GM10266 (cell line): Measurements from ENCODE around the gene CYP27B1.

ENCODE experiments used
- DNase-seq: peaks from one replicate; pipeline ENCODE4 v3.0.0; 2012; ENCODE audit errors: extremely low spot score
- TF ChIP-seq, protein P1 (sequence below): IDR thresholded peaks from 2 replicates; pipeline ENCODE4 v1.5.1; 2012; ENCODE audit warnings: mild to moderate bottlenecking, low read depth; ENCODE audit not compliant: control insufficient read depth, insufficient read depth; ENCODE audit errors: missing control alignments

CYP27B1 gene

DNA sequence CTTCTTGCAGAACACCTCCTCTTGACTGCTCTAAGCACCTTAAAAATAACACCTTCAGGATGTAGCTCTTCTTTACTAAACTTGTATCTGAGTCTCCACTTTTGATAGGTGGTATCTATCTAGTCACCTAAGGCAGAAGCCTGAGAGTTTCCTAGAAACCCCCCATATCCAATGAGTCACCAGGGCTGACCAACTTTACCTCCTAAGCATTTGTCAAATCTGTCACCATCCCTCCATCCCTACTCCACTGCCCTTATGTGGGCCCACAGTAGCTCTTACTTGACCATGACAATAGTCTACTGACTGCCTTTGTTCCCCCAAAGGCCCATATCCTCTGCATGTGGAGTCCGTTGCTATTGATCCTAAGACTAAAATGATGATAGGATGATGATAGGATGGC lies 35.7 kb upstream of the CYP27B1 start:
- no peak for DNase-seq
- TF ChIP-seq, protein P1, sequence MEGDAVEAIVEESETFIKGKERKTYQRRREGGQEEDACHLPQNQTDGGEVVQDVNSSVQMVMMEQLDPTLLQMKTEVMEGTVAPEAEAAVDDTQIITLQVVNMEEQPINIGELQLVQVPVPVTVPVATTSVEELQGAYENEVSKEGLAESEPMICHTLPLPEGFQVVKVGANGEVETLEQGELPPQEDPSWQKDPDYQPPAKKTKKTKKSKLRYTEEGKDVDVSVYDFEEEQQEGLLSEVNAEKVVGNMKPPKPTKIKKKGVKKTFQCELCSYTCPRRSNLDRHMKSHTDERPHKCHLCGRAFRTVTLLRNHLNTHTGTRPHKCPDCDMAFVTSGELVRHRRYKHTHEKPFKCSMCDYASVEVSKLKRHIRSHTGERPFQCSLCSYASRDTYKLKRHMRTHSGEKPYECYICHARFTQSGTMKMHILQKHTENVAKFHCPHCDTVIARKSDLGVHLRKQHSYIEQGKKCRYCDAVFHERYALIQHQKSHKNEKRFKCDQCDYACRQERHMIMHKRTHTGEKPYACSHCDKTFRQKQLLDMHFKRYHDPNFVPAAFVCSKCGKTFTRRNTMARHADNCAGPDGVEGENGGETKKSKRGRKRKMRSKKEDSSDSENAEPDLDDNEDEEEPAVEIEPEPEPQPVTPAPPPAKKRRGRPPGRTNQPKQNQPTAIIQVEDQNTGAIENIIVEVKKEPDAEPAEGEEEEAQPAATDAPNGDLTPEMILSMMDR = no peak

DNA sequence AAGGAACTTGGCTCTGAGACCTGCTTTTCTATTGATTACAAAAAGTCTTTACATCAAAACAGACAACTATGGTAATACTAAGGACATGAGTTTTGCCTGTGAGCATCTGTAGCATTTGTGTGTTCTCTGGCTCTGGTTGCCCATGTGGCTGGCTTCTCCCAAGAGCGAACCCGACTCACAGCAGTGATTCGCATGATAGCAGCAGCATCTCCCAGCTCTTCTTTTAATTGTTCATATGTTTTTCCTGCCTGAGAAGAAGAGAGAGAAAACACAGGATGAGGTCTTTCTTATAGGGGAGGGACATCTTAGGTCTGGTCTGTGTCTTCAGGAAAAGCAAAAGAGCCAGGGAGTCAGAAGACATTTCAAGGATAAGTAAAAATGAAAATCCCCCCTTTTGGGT lies 34.1 kb upstream of the CYP27B1 start:
- no peak for DNase-seq
- TF ChIP-seq, protein P1 = no peak

DNA sequence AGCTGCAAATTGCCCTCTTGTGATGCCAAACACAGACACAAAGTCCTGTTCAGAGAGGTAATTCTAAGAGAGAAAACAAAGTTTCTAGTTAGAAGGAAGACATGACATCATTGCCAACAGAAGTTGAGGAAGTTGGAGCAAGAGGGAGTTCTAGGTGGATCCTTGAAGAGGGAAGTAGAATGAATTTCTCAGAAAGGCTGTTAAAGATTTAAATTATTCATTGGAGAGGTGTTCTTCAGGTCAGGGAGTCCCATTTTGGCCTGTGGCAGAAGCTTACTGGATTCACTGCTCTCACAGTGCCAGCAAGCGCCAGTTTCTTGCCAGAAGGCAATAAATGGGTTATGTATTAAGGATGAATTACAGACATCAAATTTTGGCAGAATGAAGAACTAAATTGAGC lies 31.1 kb upstream of the CYP27B1 start:
- TF ChIP-seq, protein P1 = no peak
- DNase-seq = no peak

DNA sequence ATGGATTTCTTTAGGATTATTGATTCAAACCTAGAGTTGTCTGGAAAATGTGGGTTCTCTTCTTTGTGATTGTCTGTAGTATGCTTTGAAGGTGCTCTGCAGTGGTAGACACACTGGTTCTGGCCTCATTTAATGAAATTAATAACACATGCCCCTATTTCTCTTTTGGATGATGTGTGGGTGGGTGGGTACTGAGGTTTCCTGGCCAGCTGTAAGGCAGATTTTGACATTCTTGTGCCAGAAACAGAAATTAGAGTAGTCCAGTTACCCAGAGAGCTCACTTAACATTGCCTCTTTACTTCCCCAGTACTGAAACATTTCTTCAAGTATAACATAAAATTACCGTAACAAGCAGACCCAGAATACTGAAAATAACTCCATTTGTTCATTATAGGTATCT lies 30.1 kb upstream of the CYP27B1 start:
- TF ChIP-seq, protein P1 = no peak
- DNase-seq = no peak

DNA sequence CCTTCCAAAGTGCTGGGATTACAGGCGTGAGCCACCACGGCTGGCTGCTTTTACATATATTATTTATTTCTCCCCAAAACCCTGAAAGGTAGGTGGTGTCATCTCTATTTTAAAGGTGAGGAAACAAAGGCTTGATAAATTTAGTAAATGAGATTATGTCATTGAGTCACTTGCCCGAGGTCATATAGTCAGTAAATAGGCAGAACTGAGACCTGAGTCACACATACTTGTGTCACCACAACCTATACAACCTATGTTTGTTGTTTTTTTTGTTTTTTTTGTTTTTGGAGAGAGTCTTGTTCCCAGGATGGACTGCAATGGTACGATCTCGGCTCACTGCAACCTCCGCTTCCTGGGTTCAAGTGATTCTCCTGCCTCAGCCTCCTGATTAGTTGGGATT lies 28.5 kb upstream of the CYP27B1 start:
- TF ChIP-seq, protein P1 = no peak
- DNase-seq = no peak

DNA sequence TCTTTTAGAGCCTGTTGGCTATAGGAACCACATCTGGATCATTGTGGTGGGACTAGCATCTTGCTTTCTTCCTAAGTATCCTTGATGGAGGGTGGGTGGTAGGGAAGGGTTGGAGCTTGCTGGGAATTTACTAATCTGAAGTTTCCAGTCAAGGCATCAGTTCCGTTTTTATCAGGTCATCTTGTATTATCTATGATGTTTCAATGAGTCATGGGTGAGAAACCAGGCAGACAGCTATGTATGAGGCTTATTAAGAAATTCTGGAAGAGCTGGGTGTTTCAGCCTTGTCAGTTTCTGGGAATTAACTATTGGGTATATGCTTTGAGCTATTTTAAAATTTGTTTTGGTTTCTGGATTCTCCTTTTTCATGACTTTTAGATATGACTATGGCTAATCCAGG lies 27.0 kb upstream of the CYP27B1 start:
- no peak for DNase-seq
- TF ChIP-seq, protein P1 = no peak

DNA sequence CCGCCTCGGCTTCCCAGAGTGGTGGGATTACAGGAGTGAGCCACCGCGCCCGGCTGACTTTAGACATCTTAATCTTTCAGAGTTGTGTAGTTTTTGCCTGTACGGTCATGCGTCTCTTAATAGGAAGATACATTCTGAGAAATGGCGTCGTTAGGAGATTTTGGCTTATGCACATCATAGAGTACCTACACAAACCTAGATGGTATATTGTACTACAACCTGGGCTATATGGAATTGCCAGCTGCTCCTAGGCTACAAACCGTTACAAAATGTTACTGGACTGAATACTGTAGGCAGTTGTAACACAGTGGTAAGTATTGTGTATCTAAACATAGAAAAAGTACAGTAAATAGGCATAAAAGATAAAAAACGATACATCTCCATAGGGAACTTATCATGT lies 17.0 kb upstream of the CYP27B1 start:
- TF ChIP-seq, protein P1 = no peak
- DNase-seq = no peak
